Gastrocnemius medialis (tissue), 4 donors: ENCODE results near the gene PEX5L.

Experiments used
- POLR2A ChIP-seq, 2 donors: fragments of 450-650 bp; IDR thresholded peaks; one replicate each; pipeline ENCODE4 v1.6.1; 2017; ENCODE audit warnings: antibody characterized with exemption in 2 of 2, mild to moderate bottlenecking in 2 of 2, moderate library complexity in 2 of 2
- TF ChIP-seq, protein P1 (sequence below), 5 experiments: fragments of 450-650 bp in 3 of 5; fragments of 200-600 bp in 2 of 5; sonication (generic) in 2 of 5; IDR thresholded peaks in 4 of 5; conservative IDR thresholded peaks in 1 of 5; 1 replicate in 4 of 5; 2 replicates in 1 of 5; pipeline ENCODE4 v1.5.1; 2016 to 2019; ENCODE audit warnings: antibody characterized with exemption in 5 of 5, mild to moderate bottlenecking in 3 of 5, moderate library complexity in 3 of 5

DNA sequence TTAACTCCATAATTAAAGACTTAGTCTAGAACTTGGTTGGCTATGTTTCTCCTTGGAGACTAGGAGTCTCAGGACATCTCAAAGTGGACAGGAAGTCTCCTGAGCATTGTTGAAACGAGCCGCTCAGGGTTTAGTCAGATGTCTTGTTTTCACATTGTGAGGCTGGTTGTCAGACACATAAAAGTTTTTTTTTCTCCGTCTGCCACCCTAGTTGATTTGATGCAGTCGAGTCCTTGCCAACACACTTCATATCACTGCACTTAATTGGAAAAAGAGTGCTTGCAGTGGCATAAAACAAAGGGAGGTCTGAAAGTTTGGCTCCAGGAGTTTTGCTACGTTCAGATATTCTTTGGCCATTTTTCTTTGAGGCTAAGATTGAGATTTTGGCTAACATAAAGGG is 291.0 kb downstream of the PEX5L start:
- no peak for TF ChIP-seq POLR2A (IDR thresholded peaks at IDR 0.05)
- TF ChIP-seq, protein P1, sequence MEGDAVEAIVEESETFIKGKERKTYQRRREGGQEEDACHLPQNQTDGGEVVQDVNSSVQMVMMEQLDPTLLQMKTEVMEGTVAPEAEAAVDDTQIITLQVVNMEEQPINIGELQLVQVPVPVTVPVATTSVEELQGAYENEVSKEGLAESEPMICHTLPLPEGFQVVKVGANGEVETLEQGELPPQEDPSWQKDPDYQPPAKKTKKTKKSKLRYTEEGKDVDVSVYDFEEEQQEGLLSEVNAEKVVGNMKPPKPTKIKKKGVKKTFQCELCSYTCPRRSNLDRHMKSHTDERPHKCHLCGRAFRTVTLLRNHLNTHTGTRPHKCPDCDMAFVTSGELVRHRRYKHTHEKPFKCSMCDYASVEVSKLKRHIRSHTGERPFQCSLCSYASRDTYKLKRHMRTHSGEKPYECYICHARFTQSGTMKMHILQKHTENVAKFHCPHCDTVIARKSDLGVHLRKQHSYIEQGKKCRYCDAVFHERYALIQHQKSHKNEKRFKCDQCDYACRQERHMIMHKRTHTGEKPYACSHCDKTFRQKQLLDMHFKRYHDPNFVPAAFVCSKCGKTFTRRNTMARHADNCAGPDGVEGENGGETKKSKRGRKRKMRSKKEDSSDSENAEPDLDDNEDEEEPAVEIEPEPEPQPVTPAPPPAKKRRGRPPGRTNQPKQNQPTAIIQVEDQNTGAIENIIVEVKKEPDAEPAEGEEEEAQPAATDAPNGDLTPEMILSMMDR (IDR thresholded peaks at IDR 0.05 in 4 of 5, conservative IDR thresholded peaks at IDR 0.05 in 1 of 5), result no peak
